Tibial nerve (tissue), 4 donors: ENCODE results near the gene XYLT1.

Experiments
- CTCF ChIP-seq, 5 experiments: fragments of 200-600 bp in 3 of 5; fragments of 450-650 bp in 2 of 5; sonication (generic) in 3 of 5; IDR thresholded peaks; one replicate each; pipeline ENCODE4 v1.5.1; 2016 to 2019; ENCODE audit warnings: antibody characterized with exemption in 5 of 5, mild to moderate bottlenecking in 3 of 5, moderate library complexity in 2 of 5
- EP300 ChIP-seq, 2 donors: sonication (generic); formaldehyde crosslinking; IDR thresholded peaks; one replicate each; pipeline ENCODE4 v1.6.1; 2017; ENCODE audit warnings: antibody characterized with exemption in 2 of 2, mild to moderate bottlenecking in 1 of 2
- POLR2A ChIP-seq, 2 donors: fragments of 450-650 bp; IDR thresholded peaks; one replicate each; pipeline ENCODE4 v1.6.1; 2017; ENCODE audit warnings: antibody characterized with exemption in 2 of 2, mild to moderate bottlenecking in 2 of 2, moderate library complexity in 2 of 2

GRCh38 chr16:17147942-17148341, 322.8 kb downstream of the XYLT1 start:
- TF ChIP-seq EP300 (IDR thresholded peaks at IDR 0.05) = no peak
- TF ChIP-seq CTCF (IDR thresholded peaks at IDR 0.05) = no peak
- TF ChIP-seq POLR2A (IDR thresholded peaks at IDR 0.05) = no peak
